PC-9 (cell line): Measurements from ENCODE around the gene LILRB4.

Source experiments
- CTCF ChIP-seq: fragments of 200-600 bp; sonication (generic); conservative IDR thresholded peaks from 2 replicates; pipeline ENCODE4 v1.6.1; 2017; ENCODE audit warnings: mixed run types, antibody characterized with exemption, mild to moderate bottlenecking, moderate library complexity
- EZH2 ChIP-seq: fragments of 200-600 bp; sonication (generic); IDR thresholded peaks from 2 replicates; pipeline ENCODE4 v1.8.0; 2017; ENCODE audit warnings: antibody characterized with exemption, low read depth

DNA sequence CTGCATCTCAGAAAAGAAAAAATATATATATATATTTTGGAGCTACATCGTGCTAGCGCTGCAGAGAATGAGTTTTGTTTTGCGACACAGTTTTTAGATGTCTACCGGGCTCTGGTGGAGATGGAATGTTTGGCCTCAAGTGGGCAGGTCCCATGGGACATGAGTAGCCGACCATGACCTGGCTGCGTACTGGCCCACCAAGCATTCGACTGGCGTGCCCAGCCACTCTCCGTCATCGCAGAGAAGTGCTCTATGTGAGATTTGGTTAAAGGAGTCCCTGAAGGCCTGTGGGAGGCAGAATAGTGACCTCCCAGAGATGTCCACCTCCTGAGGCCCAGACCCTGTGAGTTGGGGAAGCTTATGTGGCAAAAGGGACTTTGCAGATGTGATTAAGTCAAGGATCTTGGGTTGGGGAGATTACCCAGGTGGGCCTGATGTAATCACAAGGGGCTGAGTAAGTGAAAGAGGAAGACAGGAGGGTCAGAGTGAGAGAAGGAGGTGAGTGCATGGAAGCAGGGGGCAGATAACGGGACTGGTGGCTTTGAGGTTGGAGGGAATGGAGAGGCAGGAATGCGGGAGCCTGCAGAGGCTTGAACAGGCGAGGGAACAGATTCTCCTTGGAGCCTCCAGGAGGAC lies 821 bp upstream of the LILRB4 start:
- no peak for TF ChIP-seq CTCF
- TF ChIP-seq EZH2 = no peak
